Skeletal muscle satellite cell (primary cell): ENCODE results near the gene ANKRD55.

Experiments used
- H3K27me3 ChIP-seq: 2 replicates; pipeline ENCODE4 v1.7.0; 2013; ENCODE audit warnings: low read length; ENCODE audit not compliant: control insufficient read depth, insufficient read depth
- H3K36me3 ChIP-seq: 2 replicates; pipeline ENCODE4 v1.7.0; 2013; ENCODE audit warnings: mild to moderate bottlenecking, control low read depth, low read length; ENCODE audit not compliant: insufficient read depth
- H3K4me1 ChIP-seq: 2 replicates; pipeline ENCODE4 v1.7.0; 2013; ENCODE audit warnings: low read length; ENCODE audit not compliant: control insufficient read depth, insufficient read depth
- H3K4me2 ChIP-seq: 2 replicates; pipeline ENCODE4 v1.7.0; 2013; ENCODE audit warnings: mild to moderate bottlenecking, low read length
- H3K4me3 ChIP-seq: 2 replicates; pipeline ENCODE4 v1.7.0; 2013; ENCODE audit warnings: low read length
- H3K9ac ChIP-seq: 2 replicates; pipeline ENCODE4 v1.7.0; 2013; ENCODE audit warnings: mild to moderate bottlenecking, low read depth, low read length, moderate library complexity
- H3K9me3 ChIP-seq: replicated peaks from 2 replicates; pipeline ENCODE4 v1.7.0; 2013; ENCODE audit warnings: mild to moderate bottlenecking, control low read depth, low read length

ANKRD55 gene

DNA sequence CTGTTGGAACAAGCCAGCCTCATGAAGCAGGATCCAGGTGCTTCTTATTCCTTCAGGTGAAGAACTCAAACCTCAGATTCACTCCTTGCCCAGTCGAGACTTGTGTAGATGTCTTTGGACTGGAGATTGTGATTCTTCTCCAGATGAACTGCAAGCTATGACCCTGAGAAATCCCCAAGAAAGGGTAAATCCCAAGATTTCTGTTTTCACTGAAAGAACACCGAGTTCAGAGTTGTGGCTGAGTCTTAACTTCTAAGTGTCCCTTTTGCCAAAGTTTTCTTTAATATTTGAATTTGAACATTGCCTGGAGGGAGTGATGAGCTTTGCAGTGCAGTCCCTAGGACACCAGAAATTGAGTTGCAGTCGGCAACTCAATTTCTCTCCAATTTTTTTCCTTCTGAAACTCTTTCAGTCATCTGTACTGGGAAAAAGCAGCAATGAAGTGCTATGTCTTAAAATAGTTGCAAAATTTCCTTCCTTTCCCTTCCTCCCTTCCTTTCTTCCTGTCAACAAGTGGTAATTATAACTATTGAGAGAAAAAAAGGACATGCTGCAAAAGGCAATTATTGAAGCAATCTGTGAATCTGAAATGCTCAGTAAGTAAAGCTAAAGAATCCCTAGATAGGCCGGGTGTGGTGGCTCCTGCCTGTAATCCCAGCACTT, 56.1 kb downstream of the ANKRD55 start:
- Histone ChIP-seq H3K4me1 (peaks cover 29% of the 10 kb centered on the region), H3K4me2 (no peak overlapping the region), H3K27me3 (no peaks in the 10 kb centered on the region), H3K4me3 (no peak overlapping the region), H3K36me3 (no peaks in the 10 kb centered on the region), H3K9me3 (no peaks in the 10 kb centered on the region), H3K9ac (no peak overlapping the region)

DNA sequence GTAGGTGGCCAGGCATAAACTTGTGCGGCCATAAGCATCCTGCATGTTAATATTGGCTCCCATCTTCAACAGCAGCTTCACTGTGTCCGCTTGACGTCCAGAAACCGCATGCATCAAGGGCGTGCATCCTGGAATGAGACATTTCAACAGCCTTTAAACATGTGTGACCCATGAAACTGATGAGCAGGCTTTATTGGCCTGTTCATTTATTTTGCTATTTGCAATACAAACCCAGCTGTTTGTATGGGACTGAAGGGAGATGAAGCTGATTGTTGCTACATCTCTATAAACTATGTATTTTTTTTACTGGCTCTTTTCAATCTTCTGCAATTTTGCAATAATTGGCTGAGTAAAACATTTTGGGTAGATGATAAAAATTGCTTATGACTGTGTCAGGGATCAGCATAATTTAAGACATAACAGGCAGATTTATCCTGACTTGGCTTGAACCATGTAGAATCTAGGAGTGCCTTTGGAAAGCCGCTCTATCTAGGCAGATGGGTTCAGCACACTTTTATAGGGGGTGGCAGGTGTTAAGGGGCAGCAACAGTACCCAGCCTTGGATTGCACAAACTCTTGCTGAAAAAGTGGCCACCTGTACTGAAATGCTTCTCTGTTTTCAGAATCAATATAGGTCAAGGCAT, 56.9 kb downstream of the ANKRD55 start:
- H3K9me3 ChIP-seq: no peaks in the 10 kb centered on the region
- no peak overlapping the region for H3K4me3 ChIP-seq
- H3K4me2 ChIP-seq: peak overlapping the region; percentile 62
- H3K4me1 ChIP-seq: peaks cover 29% of the 10 kb centered on the region
- H3K9ac ChIP-seq: no peak overlapping the region
- H3K36me3 ChIP-seq: no peaks in the 10 kb centered on the region
- no peaks in the 10 kb centered on the region for H3K27me3 ChIP-seq

DNA sequence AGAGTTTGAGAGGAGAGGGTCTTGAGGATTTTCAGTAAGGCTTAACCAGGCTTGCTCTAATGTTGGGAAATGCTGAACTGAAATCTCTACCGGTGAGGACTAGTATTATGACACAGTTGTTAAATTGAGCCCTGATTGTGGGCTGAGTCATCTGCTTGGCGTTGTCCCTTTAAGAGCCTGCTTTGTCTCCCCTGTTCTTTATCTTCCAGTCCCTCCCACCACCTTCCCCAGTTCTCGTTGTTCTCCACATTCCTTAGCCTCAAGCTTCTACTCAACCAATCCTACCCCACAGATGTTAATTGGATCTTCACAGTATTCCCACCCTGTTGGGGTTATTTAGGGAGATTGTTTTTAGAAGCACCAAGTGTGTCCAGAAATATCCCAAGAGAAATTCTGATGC, 57.6 kb downstream of the ANKRD55 start:
- Histone ChIP-seq H3K4me2 (peak overlapping the region; percentile 62), H3K27me3 (no peaks in the 10 kb centered on the region), H3K9me3 (no peaks in the 10 kb centered on the region), H3K36me3 (no peaks in the 10 kb centered on the region), H3K9ac (no peak overlapping the region), H3K4me3 (no peak overlapping the region), H3K4me1 (peaks cover 35% of the 10 kb centered on the region)

DNA sequence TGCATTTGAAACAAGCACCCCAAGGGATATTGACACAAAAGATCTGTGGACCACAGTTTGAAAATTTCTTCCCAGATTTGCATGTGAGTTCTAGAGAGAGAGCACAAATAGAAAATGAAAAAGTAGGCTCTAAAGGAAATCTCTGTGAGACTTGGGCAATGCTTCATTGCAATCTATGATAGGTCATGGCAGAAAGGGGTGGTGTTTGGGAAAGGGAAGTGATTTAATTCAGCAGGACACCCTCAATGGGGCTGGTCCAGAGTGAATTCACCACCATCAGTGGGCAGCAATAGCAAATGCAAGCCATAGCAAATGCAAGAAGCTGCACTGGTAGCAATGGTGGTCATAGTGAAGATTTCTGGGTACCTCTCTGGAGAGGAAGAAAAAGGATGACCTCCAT, 58.1 kb downstream of the ANKRD55 start:
- no peaks in the 10 kb centered on the region for H3K36me3 ChIP-seq
- H3K4me2 ChIP-seq: peak overlapping the region; percentile 62
- H3K4me3 ChIP-seq: no peak overlapping the region
- H3K27me3 ChIP-seq: no peaks in the 10 kb centered on the region
- no peaks in the 10 kb centered on the region for H3K9me3 ChIP-seq
- no peak overlapping the region for H3K9ac ChIP-seq
- H3K4me1 ChIP-seq: peaks cover 40% of the 10 kb centered on the region

DNA sequence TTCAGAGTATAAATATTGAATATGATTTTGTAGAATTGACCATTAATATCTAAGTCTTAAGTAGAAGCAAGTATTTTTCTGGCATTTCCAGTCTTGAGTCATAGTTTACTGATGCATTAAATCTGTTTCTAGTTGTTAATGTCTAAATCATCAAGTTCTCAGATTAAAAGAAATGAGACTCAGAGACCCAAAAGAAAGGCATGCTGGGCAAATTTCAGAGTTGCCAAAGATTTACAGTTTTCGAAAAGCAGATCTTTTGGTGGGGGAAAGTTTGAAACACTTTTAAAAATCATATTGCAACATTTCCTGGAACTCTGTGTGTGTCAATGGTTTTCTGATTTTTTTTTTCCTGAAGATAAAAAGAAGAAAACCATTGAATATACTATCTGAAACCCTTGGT, 60.9 kb downstream of the ANKRD55 start:
- no peak overlapping the region for H3K9ac ChIP-seq
- peaks cover 52% of the 10 kb centered on the region for H3K4me1 ChIP-seq
- no peak overlapping the region for H3K4me2 ChIP-seq
- no peaks in the 10 kb centered on the region for H3K9me3 ChIP-seq
- no peak overlapping the region for H3K4me3 ChIP-seq
- no peaks in the 10 kb centered on the region for H3K27me3 ChIP-seq
- no peaks in the 10 kb centered on the region for H3K36me3 ChIP-seq

DNA sequence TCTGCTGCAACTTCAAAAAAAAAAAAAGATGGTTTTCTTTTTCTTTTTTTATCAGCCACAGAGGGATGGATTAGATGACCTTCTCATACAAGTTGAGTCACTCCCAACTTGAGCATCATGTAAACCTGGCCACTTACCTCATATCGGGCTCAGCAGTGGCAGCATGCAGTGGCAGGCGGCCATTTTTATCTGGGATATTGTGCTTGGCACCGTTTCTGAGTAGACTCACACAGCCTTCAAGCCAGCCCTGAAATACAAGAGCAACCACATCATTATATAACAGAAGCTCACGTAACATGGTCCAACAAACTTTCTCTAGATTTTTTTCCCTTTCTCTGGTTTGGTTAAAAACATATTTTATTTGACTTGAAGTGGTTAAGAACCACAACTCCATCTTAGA, 62.6 kb downstream of the ANKRD55 start:
- no peak overlapping the region for H3K9ac ChIP-seq
- H3K27me3 ChIP-seq: no peaks in the 10 kb centered on the region
- peak overlapping the region; percentile 14 for H3K4me2 ChIP-seq
- no peak overlapping the region for H3K4me3 ChIP-seq
- H3K4me1 ChIP-seq: peaks cover 39% of the 10 kb centered on the region
- H3K9me3 ChIP-seq: no peaks in the 10 kb centered on the region
- H3K36me3 ChIP-seq: no peaks in the 10 kb centered on the region

DNA sequence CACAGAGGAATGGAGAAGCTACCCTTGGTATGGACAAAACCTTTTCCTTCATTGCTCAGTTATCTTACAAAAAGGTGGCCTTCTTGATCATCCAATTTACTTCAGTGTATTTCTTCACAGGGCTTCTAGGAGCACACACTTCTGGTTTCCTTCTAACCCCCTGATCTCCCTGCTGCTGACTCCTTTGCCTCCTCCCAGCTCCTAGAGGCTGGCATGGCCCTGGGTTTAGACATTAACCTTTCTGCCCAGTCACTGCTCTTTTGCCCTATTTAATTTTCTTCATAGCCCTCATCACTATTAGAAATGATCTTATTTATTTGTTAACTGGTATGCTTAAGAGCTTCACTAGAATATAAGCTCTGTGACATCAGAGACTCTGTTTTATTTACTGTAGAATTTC, 63.2 kb downstream of the ANKRD55 start:
- Histone ChIP-seq H3K4me3 (no peak overlapping the region), H3K4me2 (no peak overlapping the region), H3K27me3 (no peaks in the 10 kb centered on the region), H3K4me1 (peaks cover 33% of the 10 kb centered on the region), H3K9me3 (no peaks in the 10 kb centered on the region), H3K36me3 (no peaks in the 10 kb centered on the region), H3K9ac (no peak overlapping the region)

DNA sequence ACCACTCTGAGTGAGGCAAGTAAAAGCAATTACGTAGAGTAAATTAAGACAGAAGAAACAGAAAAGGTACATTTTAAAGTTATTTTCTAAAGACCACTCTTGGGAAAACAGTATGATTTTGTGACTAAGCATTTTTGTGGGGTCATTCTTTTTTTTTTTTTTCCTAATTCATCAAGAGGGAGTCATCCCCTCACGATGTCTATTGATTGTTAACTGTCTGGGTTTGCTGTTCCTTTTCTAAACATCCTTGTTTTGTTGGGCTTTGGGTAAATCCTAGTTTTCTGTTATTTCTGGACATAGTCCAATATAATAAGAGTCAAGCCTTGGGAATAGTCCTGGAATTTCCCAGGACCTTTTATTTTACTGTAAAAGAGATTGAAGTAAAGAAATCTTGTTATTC, 63.8 kb downstream of the ANKRD55 start:
- Histone ChIP-seq H3K4me2 (no peak overlapping the region), H3K36me3 (no peaks in the 10 kb centered on the region), H3K9ac (no peak overlapping the region), H3K27me3 (no peaks in the 10 kb centered on the region), H3K4me1 (peaks cover 30% of the 10 kb centered on the region), H3K4me3 (no peak overlapping the region), H3K9me3 (no peaks in the 10 kb centered on the region)

DNA sequence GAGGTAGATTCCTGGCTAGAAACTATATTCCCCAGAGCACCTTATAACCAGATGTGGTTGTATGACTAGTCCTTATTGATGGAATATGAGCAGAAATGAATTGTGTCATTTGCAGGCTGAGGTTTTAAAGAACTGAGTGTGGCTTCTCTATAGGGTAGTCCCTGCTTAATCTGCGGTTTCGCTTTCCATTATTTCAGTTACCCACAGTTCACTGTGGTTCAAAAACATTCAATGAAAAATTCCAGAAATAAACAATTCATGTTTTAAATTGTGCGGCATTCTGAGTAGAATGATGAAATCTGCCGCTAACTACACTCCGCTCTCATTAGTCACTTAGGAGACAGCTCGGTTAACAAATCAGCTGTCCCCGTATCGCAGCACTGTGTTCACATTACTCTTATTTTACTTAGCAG, 65.1 kb downstream of the ANKRD55 start:
- no peaks in the 10 kb centered on the region for H3K27me3 ChIP-seq
- H3K9me3 ChIP-seq: no peaks in the 10 kb centered on the region
- H3K36me3 ChIP-seq: no peaks in the 10 kb centered on the region
- no peak overlapping the region for H3K4me2 ChIP-seq
- H3K9ac ChIP-seq: no peak overlapping the region
- no peak overlapping the region for H3K4me3 ChIP-seq
- peaks cover 30% of the 10 kb centered on the region for H3K4me1 ChIP-seq

DNA sequence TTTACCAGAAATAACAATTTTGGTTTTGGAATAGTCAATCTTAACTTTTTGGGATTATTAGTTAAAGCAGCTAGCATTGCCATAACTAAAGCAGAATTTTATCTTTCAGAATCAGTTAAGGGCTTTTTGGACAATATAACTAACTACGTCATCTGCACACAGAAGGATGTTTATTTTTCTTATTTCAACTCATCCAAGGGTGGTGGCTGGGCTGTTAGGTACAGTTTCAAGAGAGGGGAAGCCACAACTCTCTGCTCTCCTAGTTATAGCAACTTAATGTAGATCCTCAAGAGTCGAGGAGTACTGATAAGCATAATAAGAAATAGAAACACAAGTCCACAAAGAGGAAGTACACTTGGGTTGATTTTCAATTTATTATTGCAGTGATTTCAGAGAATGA, 65.6 kb downstream of the ANKRD55 start:
- H3K4me2 ChIP-seq: no peak overlapping the region
- H3K9ac ChIP-seq: no peak overlapping the region
- no peaks in the 10 kb centered on the region for H3K9me3 ChIP-seq
- no peaks in the 10 kb centered on the region for H3K36me3 ChIP-seq
- no peak overlapping the region for H3K4me3 ChIP-seq
- peaks cover 28% of the 10 kb centered on the region for H3K4me1 ChIP-seq
- H3K27me3 ChIP-seq: no peaks in the 10 kb centered on the region

DNA sequence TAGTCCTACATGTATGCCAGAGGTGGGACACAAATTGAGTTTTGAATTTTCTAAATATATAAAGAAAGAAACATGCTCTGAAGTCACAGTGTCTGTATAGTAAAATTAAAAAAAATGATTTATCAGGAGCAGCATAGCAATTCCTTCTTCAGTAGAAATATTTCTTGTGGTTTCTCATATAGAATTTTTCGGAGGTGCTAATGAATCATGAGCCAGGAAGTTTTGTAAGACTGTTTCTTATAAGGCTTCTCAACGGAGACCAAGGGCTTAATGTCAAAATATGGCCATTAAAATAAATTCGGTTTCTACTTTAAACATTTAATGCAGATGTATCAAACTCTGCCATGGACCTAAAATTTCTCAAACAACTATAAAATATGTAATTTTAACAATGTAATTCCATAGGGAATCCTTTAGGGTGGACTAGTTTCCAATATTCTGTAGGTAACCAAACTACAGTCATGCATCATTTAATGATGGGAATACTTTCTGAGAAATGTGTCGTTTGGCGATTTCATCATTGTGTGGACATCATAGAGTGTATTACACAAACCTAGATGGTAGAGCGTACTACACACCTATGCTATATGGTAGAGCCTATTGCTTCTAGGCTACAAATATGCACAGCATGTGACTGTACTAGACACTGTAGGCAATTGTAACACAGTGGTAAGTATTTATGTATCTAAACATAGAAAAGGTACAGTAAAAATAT, 66.3 kb downstream of the ANKRD55 start:
- Histone ChIP-seq H3K4me3 (no peak overlapping the region), H3K4me1 (peaks cover 22% of the 10 kb centered on the region), H3K4me2 (no peak overlapping the region), H3K27me3 (no peaks in the 10 kb centered on the region), H3K9ac (no peak overlapping the region), H3K36me3 (no peaks in the 10 kb centered on the region), H3K9me3 (no peaks in the 10 kb centered on the region)
